HG02588 (cell line): ENCODE data around the gene DOK5.

Source experiments
- ATAC-seq: cut with Tn5 transposase; IDR thresholded peaks from one replicate; pipeline ENCODE4 v1.9.1; 2021; ENCODE audit warnings: mild to moderate bottlenecking, moderate library complexity; ENCODE audit not compliant: unreplicated experiment

Gene DOK5

GRCh38 chr20:54510541-54511129 is 35.2 kb downstream of the DOK5 start:
- ATAC-seq: no peak

- no peak for ATAC-seq
These were observed 37.3 kb downstream of the DOK5 start for GRCh38 chr20:54512694-54513093.

- ATAC-seq: no peak
These were observed 38.7 kb downstream of the DOK5 start for GRCh38 chr20:54514028-54514607.

- no peak for ATAC-seq
These were observed 40.6 kb downstream of the DOK5 start for GRCh38 chr20:54515793-54516628.

GRCh38 chr20:54517241-54517975 is 42.0 kb downstream of the DOK5 start:
- no peak for ATAC-seq

- no peak for ATAC-seq
These were observed 49.5 kb downstream of the DOK5 start for GRCh38 chr20:54524849-54525248.

GRCh38 chr20:54525916-54526590 is 50.7 kb downstream of the DOK5 start:
- no peak for ATAC-seq

GRCh38 chr20:54526801-54527200 is 51.4 kb downstream of the DOK5 start:
- ATAC-seq: no peak

GRCh38 chr20:54532573-54532972 is 57.2 kb downstream of the DOK5 start:
- no peak for ATAC-seq

- no peak for ATAC-seq
These were observed 58.7 kb downstream of the DOK5 start for GRCh38 chr20:54534101-54534500.

- ATAC-seq: no peak
These were observed 59.6 kb downstream of the DOK5 start for GRCh38 chr20:54535033-54535432.

GRCh38 chr20:54535746-54536145 is 60.4 kb downstream of the DOK5 start:
- no peak for ATAC-seq

- no peak for ATAC-seq
These were observed 64.2 kb downstream of the DOK5 start for GRCh38 chr20:54539521-54540046.

- ATAC-seq: no peak
These were observed 68.0 kb downstream of the DOK5 start for GRCh38 chr20:54543369-54543768.

- ATAC-seq: no peak
These were observed 70.4 kb downstream of the DOK5 start for GRCh38 chr20:54545676-54546358.

GRCh38 chr20:54548849-54549248 is 73.5 kb downstream of the DOK5 start:
- ATAC-seq: no peak

GRCh38 chr20:54549658-54550326 is 74.4 kb downstream of the DOK5 start:
- ATAC-seq: no peak

- ATAC-seq: no peak
These were observed 75.5 kb downstream of the DOK5 start for GRCh38 chr20:54550776-54551396.

GRCh38 chr20:54554006-54554405 is 78.6 kb downstream of the DOK5 start:
- ATAC-seq: no peak
